Lung (tissue), 12 donors: Measurements from ENCODE around the gene RPGR. TPM values are rescaled to one million over a fixed set of nuclear protein-coding genes. Genes with fewer than 3 reads are reported as not detected.
A peak's percentile ranks its signal among the peaks of the same experiment; 100 is the strongest.

Experiments
- ATAC-seq: fragments of 200-7000 bp; cut with Tn5 transposase; one replicate; pipeline ENCODE4 v1.9.1; 2020; ENCODE audit warnings: moderate number of reproducible peaks; ENCODE audit not compliant: insufficient read depth, low FRiP score
- DNase-seq, 3 donors: peaks; one replicate each; pipeline ENCODE4 v3.0.0-alpha.2; 2013 to 2017
- H3K27ac ChIP-seq, 2 donors: one replicate each; pipeline ENCODE4 v1.5.1; 2013; ENCODE audit warnings: mild to moderate bottlenecking in 2 of 2, moderate library complexity in 2 of 2, control low read depth in 1 of 2, inconsistent platforms in 1 of 2, low read depth in 1 of 2, low read length in 1 of 2
- H3K27me3 ChIP-seq, 3 donors: one replicate each; pipeline ENCODE4 v1.5.1; 2013; ENCODE audit warnings: low read length in 2 of 3; ENCODE audit not compliant: control insufficient read depth in 3 of 3, insufficient read depth in 3 of 3
- H3K36me3 ChIP-seq, 4 donors: one replicate each; pipeline ENCODE4 v1.5.1; 2013; ENCODE audit warnings: low read length in 4 of 4, mild to moderate bottlenecking in 1 of 4, moderate library complexity in 1 of 4; ENCODE audit not compliant: control insufficient read depth in 4 of 4, insufficient read depth in 4 of 4
- H3K4me1 ChIP-seq, 5 donors: one replicate each; pipeline ENCODE4 v1.5.1; 2013; ENCODE audit warnings: low read length in 5 of 5, mild to moderate bottlenecking in 2 of 5, moderate library complexity in 1 of 5; ENCODE audit not compliant: control insufficient read depth in 5 of 5, insufficient read depth in 5 of 5
- H3K4me3 ChIP-seq: one replicate; pipeline ENCODE4 v1.5.1; 2013; ENCODE audit warnings: mild to moderate bottlenecking, control low read depth, moderate library complexity
- H3K9ac ChIP-seq, 2 donors: one replicate each; pipeline ENCODE4 v1.5.1; 2013; ENCODE audit warnings: low read length in 2 of 2, control low read depth in 1 of 2; ENCODE audit not compliant: insufficient read depth in 1 of 2
- H3K9me3 ChIP-seq, 4 donors: one replicate each; pipeline ENCODE4 v1.5.1; 2013; ENCODE audit warnings: low read length in 3 of 4, mild to moderate bottlenecking in 1 of 4, moderate library complexity in 1 of 4; ENCODE audit not compliant: control insufficient read depth in 4 of 4, insufficient read depth in 3 of 4
- CTCF ChIP-seq: IDR thresholded peaks from 2 replicates; pipeline ENCODE4 v1.5.1; 2012; ENCODE audit warnings: mild to moderate bottlenecking; ENCODE audit errors: control extremely low read depth, extremely low read depth
- WGBS, 2 donors: extraction: QIAGEN DNeasy Blood & Tissue Kit; methylation state at CpG; one replicate each; pipeline ENCODE4 v1.1.7; 2013; 5-methylcytosine and 5-hydroxymethylcytosine counted together
- polyA plus RNA-seq, 2 donors: library from polyadenylated mRNA; stranded (reverse); fragments of 200-250 nt; gene quantifications; one replicate each; pipeline ENCODE4 v1.2.1, GENCODE V29; 2013
- total RNA-seq, 2 donors: library from RNA; depleted of rRNA in 1 of 2; stranded (reverse); fragments of >200 nt in 1 of 2; gene quantifications; one replicate each; pipeline ENCODE4 v1.2.1, GENCODE V29; 2014 to 2021
- donor health status: control.
- donor health status: control.
- donor health status: Bipolar disorder and iron deficiency.
- donor health status: healthy.
- donor health status: DM: yes; HTN: yes; CAD: no.

The RPGR gene
- total and polyA plus RNA-seq, 4 donors, result 17.6 to 60.2 (median 27.6) TPM

GRCh38 chrX:38304010-38304409, 23.3 kb downstream of the RPGR start:
- H3K27me3 ChIP-seq, result peaks cover 3 to 22% (median 13%) of the 10 kb centered on the region in 3 donors
- H3K4me3 ChIP-seq, result no peak overlapping the region
- peaks cover 0 to 1% (median 0%) of the 10 kb centered on the region in 4 donors for H3K36me3 ChIP-seq
- no peak for TF ChIP-seq CTCF
- ATAC-seq, result no peak
- H3K9me3 ChIP-seq, result no peaks in the 10 kb centered on the region
- 46 to 60% methylated on average over 4 of the region's 4 CpGs for WGBS, 2 donors
- no peak overlapping the region for H3K9ac ChIP-seq
- H3K27ac ChIP-seq, result no peak overlapping the region
- no peaks in the 10 kb centered on the region for H3K4me1 ChIP-seq
- DNase-seq, result peak in 1 of 3 donors; percentile 1

DNA sequence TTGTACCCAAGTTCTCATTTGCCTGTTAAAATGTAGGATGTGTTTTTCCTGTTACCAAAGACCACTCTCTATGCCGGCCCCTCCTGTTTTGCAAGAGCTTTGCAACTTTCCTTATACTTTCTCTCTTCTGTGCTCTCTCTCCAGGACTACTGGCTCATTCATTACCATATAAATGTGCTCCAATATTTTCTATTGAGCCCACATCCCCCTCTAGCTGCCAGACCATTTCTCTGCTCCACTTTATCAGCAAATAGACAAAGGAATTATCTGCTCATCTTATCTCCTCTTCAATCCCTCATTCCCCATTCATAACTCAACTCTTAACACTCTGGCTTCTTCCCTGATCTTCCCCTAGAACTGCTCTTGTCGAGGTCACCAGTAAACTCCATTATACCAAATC, 33.6 kb downstream of the RPGR start:
- ATAC-seq (no peak), DNase-seq (peak in 2 of 3 donors; percentile 4 to 16)
- Histone ChIP-seq H3K36me3 (peaks cover 0 to 5% (median 0%) of the 10 kb centered on the region in 4 donors), H3K27ac (no peak overlapping the region), H3K9ac (no peak overlapping the region), H3K4me3 (no peak overlapping the region), H3K27me3 (peaks cover 3 to 22% (median 7%) of the 10 kb centered on the region in 3 donors), H3K4me1 (no peaks in the 10 kb centered on the region), H3K9me3 (peaks cover 0 to 3% (median 0%) of the 10 kb centered on the region in 4 donors)
- TF ChIP-seq CTCF, result no peak
- WGBS, 2 donors, result 44 to 56% methylated on average over 2 of the region's 2 CpGs

GRCh38 chrX:38287674-38288073, 39.6 kb downstream of the RPGR start:
- Histone ChIP-seq H3K9me3 (peaks cover 0 to 5% (median 0%) of the 10 kb centered on the region in 4 donors), H3K27me3 (peaks cover 0 to 22% (median 7%) of the 10 kb centered on the region in 3 donors), H3K9ac (no peak overlapping the region), H3K4me1 (no peaks in the 10 kb centered on the region), H3K4me3 (no peak overlapping the region), H3K36me3 (peaks cover 0 to 2% (median 0%) of the 10 kb centered on the region in 4 donors), H3K27ac (no peak overlapping the region)
- no peak for ATAC-seq
- TF ChIP-seq CTCF, result no peak
- DNase-seq, result no peak
- WGBS, 2 donors, result 92 to 95% methylated on average over 5 of the region's 5 CpGs

GRCh38 chrX:38285649-38286048, 41.7 kb downstream of the RPGR start:
- no peak for ATAC-seq
- Histone ChIP-seq H3K4me1 (no peaks in the 10 kb centered on the region), H3K36me3 (peaks cover 0 to 2% (median 0%) of the 10 kb centered on the region in 4 donors), H3K27me3 (peaks cover 0 to 24% (median 13%) of the 10 kb centered on the region in 3 donors), H3K9me3 (peaks cover 0 to 2% (median 0%) of the 10 kb centered on the region in 4 donors), H3K9ac (no peak overlapping the region), H3K27ac (no peak overlapping the region), H3K4me3 (no peak overlapping the region)
- no peak for DNase-seq
- no peak for TF ChIP-seq CTCF
- WGBS, 2 donors, result 91 to 100% methylated on average over 1 of the region's 1 CpG
